ENCODE measurements around the gene MAFB.

DNA sequence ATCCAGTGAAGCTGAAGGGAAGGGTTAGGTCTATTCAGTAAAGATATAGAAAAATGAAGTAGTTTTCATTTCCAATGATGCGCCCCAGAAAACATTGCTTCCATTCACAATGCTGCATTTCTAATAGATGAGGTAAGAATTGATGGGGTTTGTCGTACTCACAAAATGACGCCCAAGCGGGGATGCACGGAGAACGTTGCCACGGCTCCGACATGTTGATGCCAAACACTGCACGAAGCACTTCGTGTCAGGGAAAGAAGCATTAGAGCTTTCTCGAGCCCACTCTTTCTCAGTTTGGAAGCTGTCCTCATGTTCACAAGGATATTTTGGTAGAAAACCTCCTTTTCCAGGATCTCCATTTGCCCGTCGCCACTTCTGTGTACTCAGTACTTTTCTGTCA lies 21.6 kb upstream of the MAFB start:
- TF ChIP-seq POLR2A (conservative IDR thresholded peaks at IDR 0.05) (no peak), RAD51 (IDR thresholded peaks at IDR 0.05; ENCODE audit: borderline replicate concordance, low read depth) (no peak), FOXM1 (IDR thresholded peaks at IDR 0.05; ENCODE audit: low read depth) (no peak), FOXM1 (CRISPR knock-in tag; IDR thresholded peaks at IDR 0.05; ENCODE audit: low read depth) (no peak), ZNF324 (CRISPR knock-in tag; IDR thresholded peaks at IDR 0.05) (no peak), YY1 (IDR thresholded peaks at IDR 0.05; ENCODE audit: borderline replicate concordance in 1 of 3, control insufficient read depth in 1 of 3, extremely low read depth in 1 of 3, insufficient read depth in 3 of 3, insufficient read length in 1 of 3, insufficient replicate concordance in 2 of 3, low read depth in 1 of 3, low read length in 2 of 3) (no peak), MAFF (IDR thresholded peaks at IDR 0.05; ENCODE audit: low read length) (no peak), ZNF121 (CRISPR knock-in tag; conservative IDR thresholded peaks at IDR 0.05) (no peak), RAD21 (CRISPR knock-in tag; conservative IDR thresholded peaks at IDR 0.05 in 1 of 2, IDR thresholded peaks at IDR 0.05 in 1 of 2) (no peak), CBX5 (IDR thresholded peaks at IDR 0.05; ENCODE audit: borderline replicate concordance, low read depth) (no peak), CEBPB (tag; IDR thresholded peaks at IDR 0.05) (no peak)
- TF ChIP-seq, protein P1, sequence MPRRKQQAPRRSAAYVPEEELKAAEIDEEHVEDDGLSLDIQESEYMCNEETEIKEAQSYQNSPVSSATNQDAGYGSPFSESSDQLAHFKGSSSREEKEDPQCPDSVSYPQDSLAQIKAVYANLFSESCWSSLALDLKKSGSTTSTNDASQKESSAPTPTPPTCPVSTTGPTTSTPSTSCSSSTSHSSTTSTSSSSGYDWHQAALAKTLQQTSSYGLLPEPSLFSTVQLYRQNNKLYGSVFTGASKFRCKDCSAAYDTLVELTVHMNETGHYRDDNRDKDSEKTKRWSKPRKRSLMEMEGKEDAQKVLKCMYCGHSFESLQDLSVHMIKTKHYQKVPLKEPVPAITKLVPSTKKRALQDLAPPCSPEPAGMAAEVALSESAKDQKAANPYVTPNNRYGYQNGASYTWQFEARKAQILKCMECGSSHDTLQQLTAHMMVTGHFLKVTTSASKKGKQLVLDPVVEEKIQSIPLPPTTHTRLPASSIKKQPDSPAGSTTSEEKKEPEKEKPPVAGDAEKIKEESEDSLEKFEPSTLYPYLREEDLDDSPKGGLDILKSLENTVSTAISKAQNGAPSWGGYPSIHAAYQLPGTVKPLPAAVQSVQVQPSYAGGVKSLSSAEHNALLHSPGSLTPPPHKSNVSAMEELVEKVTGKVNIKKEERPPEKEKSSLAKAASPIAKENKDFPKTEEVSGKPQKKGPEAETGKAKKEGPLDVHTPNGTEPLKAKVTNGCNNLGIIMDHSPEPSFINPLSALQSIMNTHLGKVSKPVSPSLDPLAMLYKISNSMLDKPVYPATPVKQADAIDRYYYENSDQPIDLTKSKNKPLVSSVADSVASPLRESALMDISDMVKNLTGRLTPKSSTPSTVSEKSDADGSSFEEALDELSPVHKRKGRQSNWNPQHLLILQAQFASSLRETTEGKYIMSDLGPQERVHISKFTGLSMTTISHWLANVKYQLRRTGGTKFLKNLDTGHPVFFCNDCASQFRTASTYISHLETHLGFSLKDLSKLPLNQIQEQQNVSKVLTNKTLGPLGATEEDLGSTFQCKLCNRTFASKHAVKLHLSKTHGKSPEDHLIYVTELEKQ (CRISPR knock-in tag; IDR thresholded peaks at IDR 0.05): no peak
- TF ChIP-seq, protein P2, sequence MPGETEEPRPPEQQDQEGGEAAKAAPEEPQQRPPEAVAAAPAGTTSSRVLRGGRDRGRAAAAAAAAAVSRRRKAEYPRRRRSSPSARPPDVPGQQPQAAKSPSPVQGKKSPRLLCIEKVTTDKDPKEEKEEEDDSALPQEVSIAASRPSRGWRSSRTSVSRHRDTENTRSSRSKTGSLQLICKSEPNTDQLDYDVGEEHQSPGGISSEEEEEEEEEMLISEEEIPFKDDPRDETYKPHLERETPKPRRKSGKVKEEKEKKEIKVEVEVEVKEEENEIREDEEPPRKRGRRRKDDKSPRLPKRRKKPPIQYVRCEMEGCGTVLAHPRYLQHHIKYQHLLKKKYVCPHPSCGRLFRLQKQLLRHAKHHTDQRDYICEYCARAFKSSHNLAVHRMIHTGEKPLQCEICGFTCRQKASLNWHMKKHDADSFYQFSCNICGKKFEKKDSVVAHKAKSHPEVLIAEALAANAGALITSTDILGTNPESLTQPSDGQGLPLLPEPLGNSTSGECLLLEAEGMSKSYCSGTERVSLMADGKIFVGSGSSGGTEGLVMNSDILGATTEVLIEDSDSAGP (CRISPR knock-in tag; IDR thresholded peaks at IDR 0.05): no peak
- TF ChIP-seq, protein P3, sequence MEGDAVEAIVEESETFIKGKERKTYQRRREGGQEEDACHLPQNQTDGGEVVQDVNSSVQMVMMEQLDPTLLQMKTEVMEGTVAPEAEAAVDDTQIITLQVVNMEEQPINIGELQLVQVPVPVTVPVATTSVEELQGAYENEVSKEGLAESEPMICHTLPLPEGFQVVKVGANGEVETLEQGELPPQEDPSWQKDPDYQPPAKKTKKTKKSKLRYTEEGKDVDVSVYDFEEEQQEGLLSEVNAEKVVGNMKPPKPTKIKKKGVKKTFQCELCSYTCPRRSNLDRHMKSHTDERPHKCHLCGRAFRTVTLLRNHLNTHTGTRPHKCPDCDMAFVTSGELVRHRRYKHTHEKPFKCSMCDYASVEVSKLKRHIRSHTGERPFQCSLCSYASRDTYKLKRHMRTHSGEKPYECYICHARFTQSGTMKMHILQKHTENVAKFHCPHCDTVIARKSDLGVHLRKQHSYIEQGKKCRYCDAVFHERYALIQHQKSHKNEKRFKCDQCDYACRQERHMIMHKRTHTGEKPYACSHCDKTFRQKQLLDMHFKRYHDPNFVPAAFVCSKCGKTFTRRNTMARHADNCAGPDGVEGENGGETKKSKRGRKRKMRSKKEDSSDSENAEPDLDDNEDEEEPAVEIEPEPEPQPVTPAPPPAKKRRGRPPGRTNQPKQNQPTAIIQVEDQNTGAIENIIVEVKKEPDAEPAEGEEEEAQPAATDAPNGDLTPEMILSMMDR (IDR thresholded peaks at IDR 0.05 in 2 of 3, conservative IDR thresholded peaks at IDR 0.05 in 1 of 3; ENCODE audit: insufficient read depth in 2 of 3, low read depth in 1 of 3, low read length in 3 of 3): no peak
- TF ChIP-seq, protein P4, sequence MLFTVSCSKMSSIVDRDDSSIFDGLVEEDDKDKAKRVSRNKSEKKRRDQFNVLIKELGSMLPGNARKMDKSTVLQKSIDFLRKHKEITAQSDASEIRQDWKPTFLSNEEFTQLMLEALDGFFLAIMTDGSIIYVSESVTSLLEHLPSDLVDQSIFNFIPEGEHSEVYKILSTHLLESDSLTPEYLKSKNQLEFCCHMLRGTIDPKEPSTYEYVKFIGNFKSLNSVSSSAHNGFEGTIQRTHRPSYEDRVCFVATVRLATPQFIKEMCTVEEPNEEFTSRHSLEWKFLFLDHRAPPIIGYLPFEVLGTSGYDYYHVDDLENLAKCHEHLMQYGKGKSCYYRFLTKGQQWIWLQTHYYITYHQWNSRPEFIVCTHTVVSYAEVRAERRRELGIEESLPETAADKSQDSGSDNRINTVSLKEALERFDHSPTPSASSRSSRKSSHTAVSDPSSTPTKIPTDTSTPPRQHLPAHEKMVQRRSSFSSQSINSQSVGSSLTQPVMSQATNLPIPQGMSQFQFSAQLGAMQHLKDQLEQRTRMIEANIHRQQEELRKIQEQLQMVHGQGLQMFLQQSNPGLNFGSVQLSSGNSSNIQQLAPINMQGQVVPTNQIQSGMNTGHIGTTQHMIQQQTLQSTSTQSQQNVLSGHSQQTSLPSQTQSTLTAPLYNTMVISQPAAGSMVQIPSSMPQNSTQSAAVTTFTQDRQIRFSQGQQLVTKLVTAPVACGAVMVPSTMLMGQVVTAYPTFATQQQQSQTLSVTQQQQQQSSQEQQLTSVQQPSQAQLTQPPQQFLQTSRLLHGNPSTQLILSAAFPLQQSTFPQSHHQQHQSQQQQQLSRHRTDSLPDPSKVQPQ (CRISPR knock-in tag; IDR thresholded peaks at IDR 0.05; ENCODE audit: borderline replicate concordance): no peak
